ENCODE data around the gene SPSB1. TPM values are rescaled to one million over a fixed set of nuclear protein-coding genes. Genes with fewer than 3 reads are reported as not detected.

Gene SPSB1
- total RNA-seq, 4 donors from 2014 or later, result 12.3 to 29.6 (median 20.7) TPM

DNA sequence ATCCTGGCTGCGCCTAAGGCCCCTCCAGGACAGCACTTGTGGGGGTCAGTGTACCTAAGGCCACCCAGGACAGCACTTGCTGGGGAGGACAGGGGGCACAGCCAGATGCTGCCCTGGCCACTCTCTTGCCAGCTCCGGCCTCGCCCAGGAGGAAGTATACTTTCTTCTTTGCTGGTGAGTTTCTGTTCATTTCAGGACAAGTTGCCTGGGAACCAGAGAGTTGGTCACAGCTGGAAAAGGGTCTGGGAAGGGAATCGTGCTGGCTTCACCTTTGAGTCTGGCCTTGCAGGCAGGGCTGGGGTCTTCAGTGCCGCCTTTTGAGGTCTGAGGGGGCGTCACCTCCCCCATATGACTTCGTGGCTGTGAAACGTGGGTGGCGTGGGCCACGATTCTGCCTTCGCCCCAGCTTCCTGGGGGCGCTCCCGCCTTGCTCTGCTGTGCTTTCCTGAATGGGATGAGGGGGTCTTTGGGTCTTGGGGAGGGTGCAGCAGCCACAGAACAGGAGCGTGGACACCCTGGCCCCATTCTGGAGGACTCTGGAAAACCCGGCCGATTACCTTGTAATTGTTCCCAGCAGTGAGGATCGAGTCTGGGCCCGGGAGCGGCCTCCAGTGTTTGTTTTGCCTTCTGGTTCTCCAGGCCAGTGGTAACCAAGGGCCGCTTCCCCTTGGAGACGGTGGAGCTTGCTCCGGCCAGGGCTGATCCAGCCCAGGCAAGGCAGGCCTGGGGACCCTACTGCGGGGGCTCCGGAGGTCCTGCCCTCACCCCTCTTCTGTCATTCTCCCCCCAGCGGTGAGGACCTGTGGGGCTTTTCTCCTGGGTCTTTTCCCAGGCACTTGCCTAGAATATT is 45.9 kb downstream of the SPSB1 start:
- no peaks in the 10 kb centered on the region for H3K36me3 ChIP-seq
- no peak for TF ChIP-seq POLR2A (IDR thresholded peaks at IDR 0.05)
- TF ChIP-seq, protein P1, sequence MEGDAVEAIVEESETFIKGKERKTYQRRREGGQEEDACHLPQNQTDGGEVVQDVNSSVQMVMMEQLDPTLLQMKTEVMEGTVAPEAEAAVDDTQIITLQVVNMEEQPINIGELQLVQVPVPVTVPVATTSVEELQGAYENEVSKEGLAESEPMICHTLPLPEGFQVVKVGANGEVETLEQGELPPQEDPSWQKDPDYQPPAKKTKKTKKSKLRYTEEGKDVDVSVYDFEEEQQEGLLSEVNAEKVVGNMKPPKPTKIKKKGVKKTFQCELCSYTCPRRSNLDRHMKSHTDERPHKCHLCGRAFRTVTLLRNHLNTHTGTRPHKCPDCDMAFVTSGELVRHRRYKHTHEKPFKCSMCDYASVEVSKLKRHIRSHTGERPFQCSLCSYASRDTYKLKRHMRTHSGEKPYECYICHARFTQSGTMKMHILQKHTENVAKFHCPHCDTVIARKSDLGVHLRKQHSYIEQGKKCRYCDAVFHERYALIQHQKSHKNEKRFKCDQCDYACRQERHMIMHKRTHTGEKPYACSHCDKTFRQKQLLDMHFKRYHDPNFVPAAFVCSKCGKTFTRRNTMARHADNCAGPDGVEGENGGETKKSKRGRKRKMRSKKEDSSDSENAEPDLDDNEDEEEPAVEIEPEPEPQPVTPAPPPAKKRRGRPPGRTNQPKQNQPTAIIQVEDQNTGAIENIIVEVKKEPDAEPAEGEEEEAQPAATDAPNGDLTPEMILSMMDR (IDR thresholded peaks at IDR 0.05), result no peak
- H3K27me3 ChIP-seq, result no peaks in the 10 kb centered on the region
- peak in 1 of 2 donors; percentile 53 for DNase-seq
- peak overlapping the region; percentile 42 to 59 for H3K27ac ChIP-seq
- peak overlapping the region in 1 of 2 donors; percentile 16 for H3K4me3 ChIP-seq
- H3K4me1 ChIP-seq, result peaks cover 10 to 25% of the 10 kb centered on the region in 2 donors
- no peaks in the 10 kb centered on the region for H3K9me3 ChIP-seq
- intact Hi-C loops (cut with DNase I; ENCODE audit: low total_unique reads), result no loop called here

DNA sequence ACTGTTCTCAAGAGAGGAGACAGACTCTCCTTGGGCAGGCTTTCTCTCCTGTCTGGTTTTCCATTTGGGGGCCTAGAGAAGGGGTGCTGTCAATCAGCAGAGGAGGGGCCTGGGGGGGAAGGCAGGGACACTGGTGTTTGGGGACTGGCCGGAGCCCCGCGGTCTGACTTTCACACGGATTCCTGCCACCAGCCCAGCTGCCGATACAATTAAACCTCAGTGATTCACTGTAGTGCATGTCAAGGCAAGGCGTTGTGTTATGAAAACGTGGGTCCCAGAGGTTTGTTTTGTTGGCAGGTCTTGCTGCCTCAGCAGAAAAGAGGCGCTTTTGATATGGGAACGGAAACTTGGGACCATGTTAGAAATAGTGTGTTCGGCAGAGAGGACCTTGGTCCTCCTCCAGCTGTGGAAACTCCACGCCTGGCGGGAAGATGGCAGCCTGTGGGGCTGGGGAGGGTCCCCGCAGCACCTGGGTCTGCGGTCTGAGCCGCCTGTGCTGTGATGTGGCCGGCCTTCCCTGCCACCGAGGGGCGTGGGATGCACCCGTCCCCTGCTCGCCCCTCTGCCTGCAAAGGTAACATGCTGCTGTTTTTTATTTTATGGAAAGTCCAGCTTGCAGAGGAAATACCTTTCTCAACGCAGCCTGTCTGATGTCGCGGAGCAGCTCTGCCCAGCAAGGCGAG is 47.6 kb downstream of the SPSB1 start:
- Histone ChIP-seq H3K27me3 (no peaks in the 10 kb centered on the region), H3K4me1 (peaks cover 10 to 35% of the 10 kb centered on the region in 2 donors), H3K36me3 (no peaks in the 10 kb centered on the region), H3K27ac (peak overlapping the region; percentile 11 to 55), H3K9me3 (no peaks in the 10 kb centered on the region), H3K4me3 (no peak overlapping the region)
- no peak for TF ChIP-seq POLR2A (IDR thresholded peaks at IDR 0.05)
- TF ChIP-seq, protein P1 (IDR thresholded peaks at IDR 0.05), result no peak
- intact Hi-C loops (cut with DNase I; ENCODE audit: low total_unique reads), result no loop called here
- no peak for DNase-seq

DNA sequence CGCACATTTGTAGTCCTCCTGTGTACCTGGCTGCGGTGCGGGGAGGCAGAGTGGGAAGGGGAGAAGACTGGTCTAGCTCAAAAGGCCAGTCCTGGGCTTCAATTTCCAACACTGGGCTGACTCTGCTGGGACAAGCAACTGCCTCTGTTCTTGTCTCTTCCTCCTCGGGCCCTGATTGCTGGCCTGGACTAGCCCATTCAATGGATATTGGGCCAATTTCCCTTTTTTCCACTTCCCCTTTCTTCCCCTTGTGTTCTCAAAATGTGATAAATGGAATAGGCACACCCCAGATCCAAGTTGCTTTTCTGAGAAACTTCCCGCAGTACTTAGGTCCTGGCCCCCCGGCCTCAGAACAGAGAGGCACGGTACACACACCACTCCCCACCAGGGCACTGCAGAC is 48.2 kb downstream of the SPSB1 start:
- Histone ChIP-seq H3K36me3 (no peaks in the 10 kb centered on the region), H3K27ac (peak overlapping the region; percentile 11 to 55), H3K4me1 (peaks cover 10 to 35% of the 10 kb centered on the region in 2 donors), H3K9me3 (no peaks in the 10 kb centered on the region), H3K27me3 (no peaks in the 10 kb centered on the region), H3K4me3 (no peak overlapping the region)
- no peak for DNase-seq
- TF ChIP-seq, protein P1 (IDR thresholded peaks at IDR 0.05), result no peak
- no peak for TF ChIP-seq POLR2A (IDR thresholded peaks at IDR 0.05)
- intact Hi-C loops (cut with DNase I; ENCODE audit: low total_unique reads), result no loop called here

DNA sequence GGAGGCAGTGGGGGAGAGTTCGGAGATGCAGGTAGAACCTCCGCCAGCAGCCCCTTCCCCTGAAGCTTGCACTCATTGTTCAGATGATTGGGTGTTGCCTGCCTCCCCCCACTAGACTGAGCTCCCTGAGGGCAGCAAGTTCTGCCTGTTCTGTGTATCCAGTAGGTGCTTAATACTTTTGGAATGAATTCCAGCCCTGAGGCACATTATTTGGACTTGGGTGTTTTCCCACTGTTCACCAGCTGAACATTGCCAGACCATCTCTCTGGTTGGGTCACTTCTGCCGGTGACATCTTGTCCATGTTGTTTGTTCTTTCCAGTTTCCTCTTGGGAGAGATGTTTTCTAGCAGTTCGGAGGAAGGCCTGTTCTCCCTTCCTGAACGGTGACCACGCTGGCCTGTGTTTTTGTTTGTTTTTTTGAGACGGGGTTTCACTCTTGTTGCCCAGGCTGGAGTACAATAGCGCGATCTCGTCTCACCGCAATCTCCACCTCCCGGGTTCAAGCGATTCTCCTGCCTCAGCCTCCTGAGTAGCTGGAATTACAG is 48.7 kb downstream of the SPSB1 start:
- Histone ChIP-seq H3K36me3 (no peaks in the 10 kb centered on the region), H3K9me3 (no peaks in the 10 kb centered on the region), H3K27ac (no peak overlapping the region), H3K4me3 (no peak overlapping the region), H3K4me1 (peaks cover 10 to 35% of the 10 kb centered on the region in 2 donors), H3K27me3 (no peaks in the 10 kb centered on the region)
- no peak for DNase-seq
- intact Hi-C loops (cut with DNase I; ENCODE audit: low total_unique reads), result no loop called here
- TF ChIP-seq, protein P1 (IDR thresholded peaks at IDR 0.05), result no peak
- no peak for TF ChIP-seq POLR2A (IDR thresholded peaks at IDR 0.05)

DNA sequence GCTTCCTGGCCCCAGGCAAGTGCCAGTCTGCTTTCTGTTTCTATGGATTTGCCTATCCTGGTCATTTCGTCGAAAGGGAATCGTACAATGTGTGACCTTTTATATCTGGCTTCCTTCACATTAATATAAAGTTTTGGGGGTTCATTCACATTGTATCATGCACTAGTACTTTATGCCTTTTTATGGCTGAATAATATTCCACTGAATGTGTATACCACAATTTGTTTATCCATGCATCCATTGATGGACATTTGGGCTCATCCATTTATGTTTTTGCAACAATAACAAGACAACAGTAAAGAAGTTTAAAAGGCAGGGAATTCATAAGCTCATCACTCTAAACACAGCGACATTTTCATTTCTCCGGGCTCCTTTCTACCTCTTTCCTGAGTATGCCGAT is 50.6 kb downstream of the SPSB1 start:
- no peaks in the 10 kb centered on the region for H3K9me3 ChIP-seq
- TF ChIP-seq POLR2A (IDR thresholded peaks at IDR 0.05), result no peak
- no peak for DNase-seq
- H3K27ac ChIP-seq, result no peak overlapping the region
- intact Hi-C loops (cut with DNase I; ENCODE audit: low total_unique reads), result no loop called here
- H3K36me3 ChIP-seq, result no peaks in the 10 kb centered on the region
- no peak overlapping the region for H3K4me3 ChIP-seq
- no peaks in the 10 kb centered on the region for H3K27me3 ChIP-seq
- H3K4me1 ChIP-seq, result peaks cover 10 to 27% of the 10 kb centered on the region in 2 donors

All from uterus (tissue), 4 donors.